HepG2 (cell line): ENCODE results near the gene THOC5. TPM values are rescaled to one million over a fixed set of nuclear protein-coding genes. Genes with fewer than 3 reads are reported as not detected.

Experiments
- DMAP1 ChIP-seq: IDR thresholded peaks from 2 replicates; pipeline ENCODE4 v1.6.1; 2016
- FOXP1 ChIP-seq, 2 experiments: fragments of 450-650 bp in 1 of 2; IDR thresholded peaks; 2 replicates each; pipeline ENCODE4 v1.6.1; 2017 to 2018; ENCODE audit warnings: antibody characterized with exemption in 1 of 2
- GZF1 ChIP-seq: sonication (generic); formaldehyde crosslinking; IDR thresholded peaks from 2 replicates; pipeline ENCODE4 v1.5.1; 2020; ENCODE audit warnings: mild to moderate bottlenecking, missing genetic modification reagents
- HNF4G ChIP-seq, 2 experiments: sonication (generic) in 1 of 2; formaldehyde crosslinking in 1 of 2; IDR thresholded peaks; 2 replicates each; pipeline versions ENCODE4 v1.4.0 to v1.6.1; 2011 to 2020; ENCODE audit warnings: borderline replicate concordance in 2 of 2, low read depth in 2 of 2, mild to moderate bottlenecking in 2 of 2, low read length in 1 of 2, missing genetic modification reagents in 1 of 2, moderate library complexity in 1 of 2
- KLF13 ChIP-seq: sonication (generic); formaldehyde crosslinking; IDR thresholded peaks from 2 replicates; pipeline ENCODE4 v1.4.0; 2020; ENCODE audit warnings: mild to moderate bottlenecking, missing genetic modification reagents
- PLRG1 ChIP-seq: fragments of 450-650 bp; conservative IDR thresholded peaks from 2 replicates; pipeline ENCODE4 v1.6.1; 2016
- POLR2AphosphoS5 ChIP-seq: IDR thresholded peaks from 2 replicates; pipeline ENCODE4 v1.6.1; 2012; ENCODE audit warnings: low read depth, low read length
- POLR2G ChIP-seq: fragments of 200-400 bp; formaldehyde crosslinking; IDR thresholded peaks from 2 replicates; pipeline ENCODE4 v1.6.1; 2018; ENCODE audit warnings: mild to moderate bottlenecking, low read depth, low read length, moderate library complexity
- RBFOX2 ChIP-seq: fragments of 200-400 bp; formaldehyde crosslinking; IDR thresholded peaks from 2 replicates; pipeline ENCODE4 v1.6.1; 2017; ENCODE audit warnings: low read depth, mild to moderate bottlenecking, low read length
- ZFP36L1 ChIP-seq: sonication (generic); formaldehyde crosslinking; IDR thresholded peaks from 2 replicates; pipeline ENCODE4 v1.8.0; 2022; ENCODE audit warnings: mild to moderate bottlenecking, missing genetic modification reagents, moderate library complexity
- ZNF121 ChIP-seq: sonication (generic); formaldehyde crosslinking; IDR thresholded peaks from 2 replicates; pipeline ENCODE4 v1.5.0; 2020; ENCODE audit warnings: mild to moderate bottlenecking, missing genetic modification reagents
- ZNF552 ChIP-seq: sonication (generic); formaldehyde crosslinking; IDR thresholded peaks from 2 replicates; pipeline ENCODE4 v1.9.0; 2022; ENCODE audit warnings: missing genetic modification reagents, mild to moderate bottlenecking, borderline replicate concordance
- ZNF619 ChIP-seq: sonication (generic); formaldehyde crosslinking; IDR thresholded peaks from 2 replicates; pipeline ENCODE4 v1.4.0; 2020; ENCODE audit warnings: mild to moderate bottlenecking, missing genetic modification reagents
- polyA plus RNA-seq, 8 experiments: library from polyadenylated mRNA; depleted of rRNA in 3 of 8; stranded (reverse) in 7 of 8; unstranded in 1 of 8; fragments of >200 nt; fragmentation: Illumina TruSeq in 4 of 8; extraction: Trizol in 4 of 8; gene quantifications; 2 replicates each; pipeline versions ENCODE4 v1.2.1 to v1.2.3, GENCODE V29; 2011 to 2016; ENCODE audit warnings: low read depth in 4 of 8, missing spikeins in 1 of 8, mixed read lengths in 1 of 8; ENCODE audit not compliant: insufficient read depth in 1 of 8
- total RNA-seq, 5 experiments: library from RNA; depleted of rRNA; stranded (reverse); fragments of >200 nt; fragmentation: Illumina TruSeq; extraction: Trizol; gene quantifications; 2 replicates each; pipeline ENCODE4 v1.2.3, GENCODE V29; 2016; ENCODE audit warnings: low read depth in 1 of 5
- TF ChIP-seq, protein P1 (sequence below): sonication (generic); formaldehyde crosslinking; IDR thresholded peaks from 2 replicates; pipeline ENCODE4 v1.4.0; 2020; ENCODE audit warnings: missing genetic modification reagents
- TF ChIP-seq, protein P2 (sequence below): IDR thresholded peaks from 2 replicates; pipeline ENCODE4 v1.6.1; 2016; ENCODE audit warnings: missing compliant biosample characterization, missing genetic modification reagents, borderline replicate concordance
- TF ChIP-seq, protein P3 (sequence below): sonication (generic); formaldehyde crosslinking; IDR thresholded peaks from 2 replicates; pipeline ENCODE4 v1.4.0; 2020; ENCODE audit warnings: missing genetic modification reagents
- TF ChIP-seq, protein P4 (sequence below): IDR thresholded peaks from 2 replicates; pipeline ENCODE4 v1.6.1; 2012; ENCODE audit warnings: low read depth, low read length, improper control_type of control experiment
- TF ChIP-seq, protein P5 (sequence below): sonication (generic); formaldehyde crosslinking; IDR thresholded peaks from 2 replicates; pipeline ENCODE4 v1.4.0; 2020; ENCODE audit warnings: mild to moderate bottlenecking, missing genetic modification reagents

THOC5 gene
- total and polyA plus RNA-seq, 2 of the 13 experiments (the other 11 are each of a cell fraction or from before 2014, with no cell fraction given), result 45.8 to 46.7 TPM

DNA sequence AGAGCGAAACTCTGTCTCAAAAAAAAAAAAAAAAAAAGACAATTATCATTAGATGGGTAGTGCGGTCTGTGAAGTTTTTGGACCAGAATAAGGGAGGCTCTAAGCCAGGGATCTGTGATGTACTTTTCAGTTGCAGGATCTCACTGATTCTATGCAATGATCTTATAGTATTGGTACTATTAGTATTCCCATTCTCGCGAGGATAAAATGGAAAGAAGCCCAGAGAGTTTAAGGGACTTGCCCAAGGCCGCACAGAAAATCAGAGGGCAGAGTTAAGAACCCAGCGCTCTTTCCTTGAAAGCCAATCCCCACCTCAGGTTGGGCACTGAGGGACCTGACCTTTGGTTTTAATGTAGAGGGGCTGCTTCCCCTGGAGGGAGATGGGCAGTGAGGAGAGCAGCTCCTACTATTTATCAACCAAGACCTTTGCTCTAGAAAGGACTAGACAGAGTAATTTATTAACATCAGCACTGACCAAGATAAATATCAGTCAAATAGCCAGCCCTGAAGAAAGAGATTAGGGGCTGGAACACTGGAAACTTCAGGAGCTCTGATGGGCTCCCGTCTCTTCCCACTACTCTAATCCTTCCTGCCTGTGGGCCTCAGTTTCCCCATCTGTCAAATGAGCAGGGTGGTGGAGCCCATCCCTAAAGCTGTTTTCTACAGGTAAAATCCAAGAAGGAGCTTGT, 21.3 kb upstream of the THOC5 start (continued):
- TF ChIP-seq, protein P1, sequence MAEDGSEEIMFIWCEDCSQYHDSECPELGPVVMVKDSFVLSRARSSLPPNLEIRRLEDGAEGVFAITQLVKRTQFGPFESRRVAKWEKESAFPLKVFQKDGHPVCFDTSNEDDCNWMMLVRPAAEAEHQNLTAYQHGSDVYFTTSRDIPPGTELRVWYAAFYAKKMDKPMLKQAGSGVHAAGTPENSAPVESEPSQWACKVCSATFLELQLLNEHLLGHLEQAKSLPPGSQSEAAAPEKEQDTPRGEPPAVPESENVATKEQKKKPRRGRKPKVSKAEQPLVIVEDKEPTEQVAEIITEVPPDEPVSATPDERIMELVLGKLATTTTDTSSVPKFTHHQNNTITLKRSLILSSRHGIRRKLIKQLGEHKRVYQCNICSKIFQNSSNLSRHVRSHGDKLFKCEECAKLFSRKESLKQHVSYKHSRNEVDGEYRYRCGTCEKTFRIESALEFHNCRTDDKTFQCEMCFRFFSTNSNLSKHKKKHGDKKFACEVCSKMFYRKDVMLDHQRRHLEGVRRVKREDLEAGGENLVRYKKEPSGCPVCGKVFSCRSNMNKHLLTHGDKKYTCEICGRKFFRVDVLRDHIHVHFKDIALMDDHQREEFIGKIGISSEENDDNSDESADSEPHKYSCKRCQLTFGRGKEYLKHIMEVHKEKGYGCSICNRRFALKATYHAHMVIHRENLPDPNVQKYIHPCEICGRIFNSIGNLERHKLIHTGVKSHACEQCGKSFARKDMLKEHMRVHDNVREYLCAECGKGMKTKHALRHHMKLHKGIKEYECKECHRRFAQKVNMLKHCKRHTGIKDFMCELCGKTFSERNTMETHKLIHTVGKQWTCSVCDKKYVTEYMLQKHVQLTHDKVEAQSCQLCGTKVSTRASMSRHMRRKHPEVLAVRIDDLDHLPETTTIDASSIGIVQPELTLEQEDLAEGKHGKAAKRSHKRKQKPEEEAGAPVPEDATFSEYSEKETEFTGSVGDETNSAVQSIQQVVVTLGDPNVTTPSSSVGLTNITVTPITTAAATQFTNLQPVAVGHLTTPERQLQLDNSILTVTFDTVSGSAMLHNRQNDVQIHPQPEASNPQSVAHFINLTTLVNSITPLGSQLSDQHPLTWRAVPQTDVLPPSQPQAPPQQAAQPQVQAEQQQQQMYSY (CRISPR knock-in tag), result no peak
- TF ChIP-seq POLR2AphosphoS5, result peak; percentile 59; the same call in 1 of the 2 replicates
- TF ChIP-seq ZNF552, result no peak
- peak; percentile 48; the same call in 1 of the 2 replicates for TF ChIP-seq RBFOX2
- TF ChIP-seq, protein P2, sequence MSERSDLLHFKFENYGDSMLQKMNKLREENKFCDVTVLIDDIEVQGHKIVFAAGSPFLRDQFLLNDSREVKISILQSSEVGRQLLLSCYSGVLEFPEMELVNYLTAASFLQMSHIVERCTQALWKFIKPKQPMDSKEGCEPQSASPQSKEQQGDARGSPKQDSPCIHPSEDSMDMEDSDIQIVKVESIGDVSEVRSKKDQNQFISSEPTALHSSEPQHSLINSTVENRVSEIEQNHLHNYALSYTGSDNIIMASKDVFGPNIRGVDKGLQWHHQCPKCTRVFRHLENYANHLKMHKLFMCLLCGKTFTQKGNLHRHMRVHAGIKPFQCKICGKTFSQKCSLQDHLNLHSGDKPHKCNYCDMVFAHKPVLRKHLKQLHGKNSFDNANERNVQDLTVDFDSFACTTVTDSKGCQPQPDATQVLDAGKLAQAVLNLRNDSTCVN (CRISPR knock-in tag), result peak; percentile 89
- no peak for TF ChIP-seq PLRG1
- peak; percentile 64 for TF ChIP-seq POLR2G
- TF ChIP-seq ZNF121 (CRISPR knock-in tag), result no peak
- TF ChIP-seq GZF1 (CRISPR knock-in tag), result no peak
- 0 out of 2 replicates have a peak, but pooled peaks have one; percentile 44 for TF ChIP-seq ZFP36L1 (CRISPR knock-in tag)
- TF ChIP-seq, protein P3, sequence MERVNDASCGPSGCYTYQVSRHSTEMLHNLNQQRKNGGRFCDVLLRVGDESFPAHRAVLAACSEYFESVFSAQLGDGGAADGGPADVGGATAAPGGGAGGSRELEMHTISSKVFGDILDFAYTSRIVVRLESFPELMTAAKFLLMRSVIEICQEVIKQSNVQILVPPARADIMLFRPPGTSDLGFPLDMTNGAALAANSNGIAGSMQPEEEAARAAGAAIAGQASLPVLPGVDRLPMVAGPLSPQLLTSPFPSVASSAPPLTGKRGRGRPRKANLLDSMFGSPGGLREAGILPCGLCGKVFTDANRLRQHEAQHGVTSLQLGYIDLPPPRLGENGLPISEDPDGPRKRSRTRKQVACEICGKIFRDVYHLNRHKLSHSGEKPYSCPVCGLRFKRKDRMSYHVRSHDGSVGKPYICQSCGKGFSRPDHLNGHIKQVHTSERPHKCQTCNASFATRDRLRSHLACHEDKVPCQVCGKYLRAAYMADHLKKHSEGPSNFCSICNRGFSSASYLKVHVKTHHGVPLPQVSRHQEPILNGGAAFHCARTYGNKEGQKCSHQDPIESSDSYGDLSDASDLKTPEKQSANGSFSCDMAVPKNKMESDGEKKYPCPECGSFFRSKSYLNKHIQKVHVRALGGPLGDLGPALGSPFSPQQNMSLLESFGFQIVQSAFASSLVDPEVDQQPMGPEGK (CRISPR knock-in tag), result peak; percentile 18; the same call in 1 of the 2 replicates
- TF ChIP-seq, protein P4, sequence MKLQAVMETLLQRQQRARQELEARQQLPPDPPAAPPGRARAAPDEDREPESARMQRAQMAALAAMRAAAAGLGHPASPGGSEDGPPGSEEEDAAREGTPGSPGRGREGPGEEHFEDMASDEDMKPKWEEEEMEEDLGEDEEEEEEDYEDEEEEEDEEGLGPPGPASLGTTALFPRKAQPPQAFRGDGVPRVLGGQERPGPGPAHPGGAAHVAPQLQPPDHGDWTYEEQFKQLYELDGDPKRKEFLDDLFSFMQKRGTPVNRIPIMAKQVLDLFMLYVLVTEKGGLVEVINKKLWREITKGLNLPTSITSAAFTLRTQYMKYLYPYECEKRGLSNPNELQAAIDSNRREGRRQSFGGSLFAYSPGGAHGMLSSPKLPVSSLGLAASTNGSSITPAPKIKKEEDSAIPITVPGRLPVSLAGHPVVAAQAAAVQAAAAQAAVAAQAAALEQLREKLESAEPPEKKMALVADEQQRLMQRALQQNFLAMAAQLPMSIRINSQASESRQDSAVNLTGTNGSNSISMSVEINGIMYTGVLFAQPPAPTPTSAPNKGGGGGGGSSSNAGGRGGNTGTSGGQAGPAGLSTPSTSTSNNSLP, result peak; percentile 82
- peak; percentile 78; the same call in 1 of the 2 replicates for TF ChIP-seq HNF4G (IDR thresholded peaks at IDR 0.05; ENCODE audit: borderline replicate concordance, low read depth, low read length)
- TF ChIP-seq HNF4G (CRISPR knock-in tag; IDR thresholded peaks at IDR 0.05; ENCODE audit: borderline replicate concordance, low read depth), result peak; percentile 57; the same call in 1 of the 2 replicates
- TF ChIP-seq, protein P5, sequence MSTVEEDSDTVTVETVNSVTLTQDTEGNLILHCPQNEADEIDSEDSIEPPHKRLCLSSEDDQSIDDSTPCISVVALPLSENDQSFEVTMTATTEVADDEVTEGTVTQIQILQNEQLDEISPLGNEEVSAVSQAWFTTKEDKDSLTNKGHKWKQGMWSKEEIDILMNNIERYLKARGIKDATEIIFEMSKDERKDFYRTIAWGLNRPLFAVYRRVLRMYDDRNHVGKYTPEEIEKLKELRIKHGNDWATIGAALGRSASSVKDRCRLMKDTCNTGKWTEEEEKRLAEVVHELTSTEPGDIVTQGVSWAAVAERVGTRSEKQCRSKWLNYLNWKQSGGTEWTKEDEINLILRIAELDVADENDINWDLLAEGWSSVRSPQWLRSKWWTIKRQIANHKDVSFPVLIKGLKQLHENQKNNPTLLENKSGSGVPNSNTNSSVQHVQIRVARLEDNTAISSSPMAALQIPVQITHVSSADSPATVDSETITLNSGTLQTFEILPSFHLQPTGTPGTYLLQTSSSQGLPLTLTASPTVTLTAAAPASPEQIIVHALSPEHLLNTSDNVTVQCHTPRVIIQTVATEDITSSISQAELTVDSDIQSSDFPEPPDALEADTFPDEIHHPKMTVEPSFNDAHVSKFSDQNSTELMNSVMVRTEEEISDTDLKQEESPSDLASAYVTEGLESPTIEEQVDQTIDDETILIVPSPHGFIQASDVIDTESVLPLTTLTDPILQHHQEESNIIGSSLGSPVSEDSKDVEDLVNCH, result no peak
- TF ChIP-seq DMAP1 (CRISPR knock-in tag), result no peak
- TF ChIP-seq FOXP1 (IDR thresholded peaks at IDR 0.05), result no peak
- peak; percentile 5; the same call in 1 of the 2 replicates for TF ChIP-seq FOXP1 (CRISPR knock-in tag; IDR thresholded peaks at IDR 0.05)
- no peak for TF ChIP-seq ZNF619 (CRISPR knock-in tag)
- TF ChIP-seq KLF13 (CRISPR knock-in tag), result no peak
